Thyroid gland (tissue), 4 donors: Measurements from ENCODE around the gene ITPR2.

Experiments
- POLR2A ChIP-seq, 2 donors: fragments of 450-650 bp; IDR thresholded peaks; one replicate each; pipeline ENCODE4 v1.6.1; 2017; ENCODE audit warnings: antibody characterized with exemption in 2 of 2, mild to moderate bottlenecking in 2 of 2, moderate library complexity in 1 of 2
- TF ChIP-seq, protein P1 (sequence below), 6 experiments: fragments of 200-600 bp in 3 of 6; fragments of 450-650 bp in 3 of 6; sonication (generic) in 3 of 6; IDR thresholded peaks; one replicate each; pipeline ENCODE4 v1.5.1; 2016 to 2019; ENCODE audit warnings: antibody characterized with exemption in 6 of 6, mild to moderate bottlenecking in 2 of 6, inconsistent platforms in 1 of 6, moderate library complexity in 1 of 6

DNA sequence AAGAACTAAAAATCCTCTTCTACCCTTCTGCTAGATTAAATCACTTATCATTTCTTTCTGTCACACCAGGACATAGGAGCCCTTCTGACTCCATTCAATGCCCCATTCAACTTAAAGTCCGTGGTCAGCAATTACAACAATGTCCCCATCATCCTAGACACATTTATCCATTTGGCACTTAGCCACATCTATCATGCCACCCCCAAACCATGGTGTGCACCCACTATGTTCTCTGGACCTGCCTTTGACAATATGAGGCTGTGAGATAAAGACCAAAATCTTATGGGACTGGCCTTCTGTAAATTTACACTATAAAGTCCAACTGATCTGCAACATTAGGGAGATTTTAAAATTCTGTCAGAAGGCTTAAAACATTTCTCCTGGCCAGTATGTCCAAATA is 533.2 kb downstream of the ITPR2 start:
- TF ChIP-seq, protein P1, sequence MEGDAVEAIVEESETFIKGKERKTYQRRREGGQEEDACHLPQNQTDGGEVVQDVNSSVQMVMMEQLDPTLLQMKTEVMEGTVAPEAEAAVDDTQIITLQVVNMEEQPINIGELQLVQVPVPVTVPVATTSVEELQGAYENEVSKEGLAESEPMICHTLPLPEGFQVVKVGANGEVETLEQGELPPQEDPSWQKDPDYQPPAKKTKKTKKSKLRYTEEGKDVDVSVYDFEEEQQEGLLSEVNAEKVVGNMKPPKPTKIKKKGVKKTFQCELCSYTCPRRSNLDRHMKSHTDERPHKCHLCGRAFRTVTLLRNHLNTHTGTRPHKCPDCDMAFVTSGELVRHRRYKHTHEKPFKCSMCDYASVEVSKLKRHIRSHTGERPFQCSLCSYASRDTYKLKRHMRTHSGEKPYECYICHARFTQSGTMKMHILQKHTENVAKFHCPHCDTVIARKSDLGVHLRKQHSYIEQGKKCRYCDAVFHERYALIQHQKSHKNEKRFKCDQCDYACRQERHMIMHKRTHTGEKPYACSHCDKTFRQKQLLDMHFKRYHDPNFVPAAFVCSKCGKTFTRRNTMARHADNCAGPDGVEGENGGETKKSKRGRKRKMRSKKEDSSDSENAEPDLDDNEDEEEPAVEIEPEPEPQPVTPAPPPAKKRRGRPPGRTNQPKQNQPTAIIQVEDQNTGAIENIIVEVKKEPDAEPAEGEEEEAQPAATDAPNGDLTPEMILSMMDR (IDR thresholded peaks at IDR 0.05) = no peak
- TF ChIP-seq POLR2A (IDR thresholded peaks at IDR 0.05) = no peak
